ENCODE data around the gene CDCP2.

DNA sequence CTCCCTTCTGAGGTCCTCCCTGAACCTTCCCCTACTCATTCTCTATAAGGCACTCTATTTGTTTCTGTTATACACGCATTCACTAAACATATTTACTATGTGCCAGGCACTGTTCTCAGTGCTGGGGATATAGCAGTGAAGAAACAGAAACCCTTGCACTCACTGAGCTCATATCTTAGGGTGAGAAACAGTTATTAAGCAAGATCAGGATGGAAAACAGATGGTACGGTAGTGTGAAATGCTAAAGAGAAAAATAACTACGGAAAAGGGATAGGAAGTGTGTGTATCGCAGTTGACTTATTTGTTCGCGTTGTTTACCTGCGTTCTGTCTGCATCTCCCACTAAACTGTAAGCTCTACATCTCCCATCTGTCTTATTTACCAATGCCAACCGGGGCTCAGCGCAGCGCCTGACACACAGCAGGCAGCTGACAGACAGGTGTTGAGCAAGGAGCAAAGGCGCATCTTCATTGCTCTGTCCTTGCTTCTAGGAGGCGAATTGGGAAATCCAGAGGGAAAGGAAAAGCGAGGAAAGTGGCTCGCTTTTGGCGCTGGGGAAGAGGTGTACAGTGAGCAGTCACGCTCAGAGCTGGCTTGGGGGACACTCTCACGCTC is 46.5 kb upstream of the CDCP2 start:
- TF ChIP-seq, protein P1, sequence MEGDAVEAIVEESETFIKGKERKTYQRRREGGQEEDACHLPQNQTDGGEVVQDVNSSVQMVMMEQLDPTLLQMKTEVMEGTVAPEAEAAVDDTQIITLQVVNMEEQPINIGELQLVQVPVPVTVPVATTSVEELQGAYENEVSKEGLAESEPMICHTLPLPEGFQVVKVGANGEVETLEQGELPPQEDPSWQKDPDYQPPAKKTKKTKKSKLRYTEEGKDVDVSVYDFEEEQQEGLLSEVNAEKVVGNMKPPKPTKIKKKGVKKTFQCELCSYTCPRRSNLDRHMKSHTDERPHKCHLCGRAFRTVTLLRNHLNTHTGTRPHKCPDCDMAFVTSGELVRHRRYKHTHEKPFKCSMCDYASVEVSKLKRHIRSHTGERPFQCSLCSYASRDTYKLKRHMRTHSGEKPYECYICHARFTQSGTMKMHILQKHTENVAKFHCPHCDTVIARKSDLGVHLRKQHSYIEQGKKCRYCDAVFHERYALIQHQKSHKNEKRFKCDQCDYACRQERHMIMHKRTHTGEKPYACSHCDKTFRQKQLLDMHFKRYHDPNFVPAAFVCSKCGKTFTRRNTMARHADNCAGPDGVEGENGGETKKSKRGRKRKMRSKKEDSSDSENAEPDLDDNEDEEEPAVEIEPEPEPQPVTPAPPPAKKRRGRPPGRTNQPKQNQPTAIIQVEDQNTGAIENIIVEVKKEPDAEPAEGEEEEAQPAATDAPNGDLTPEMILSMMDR (IDR thresholded peaks at IDR 0.05): no peak
- TF ChIP-seq POLR2A (IDR thresholded peaks at IDR 0.05): no peak
